COLO668 (cell line): ENCODE data around the gene DNAH11.
"Not testable (repeated sequence)": the region's sequence is repeated elsewhere in the genome, so short reads cannot be mapped to it uniquely, and the experiment has no call there.

Source experiments
- DNase-seq: peaks from one replicate; lab custom pipeline; 2025; ENCODE audit not compliant: unreplicated experiment; lab: John Stamatoyannopoulos, UW

Gene DNAH11

GRCh38 chr7:21916176-21916575, 373.3 kb downstream of the DNAH11 start:
- DNase-seq = no peak

DNA sequence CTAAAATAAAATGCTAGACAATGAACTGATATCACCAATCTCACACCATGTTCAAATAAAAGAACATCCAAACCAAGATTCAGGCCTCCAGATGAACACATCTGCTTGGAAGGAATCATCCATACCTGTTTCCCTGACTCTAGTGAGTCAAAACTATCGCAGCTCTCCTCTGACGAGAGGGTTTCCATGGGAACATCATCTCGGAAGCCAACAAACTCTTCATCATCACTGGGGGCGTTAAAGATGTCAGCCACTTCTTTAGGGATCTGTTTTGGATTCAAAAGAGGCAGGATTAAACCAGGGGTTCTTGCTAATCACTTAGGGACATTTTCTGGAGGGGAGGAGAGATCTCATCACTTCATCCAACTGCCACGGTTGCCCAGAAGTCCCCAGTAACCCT, 373.8 kb downstream of the DNAH11 start:
- DNase-seq = no peak

DNA sequence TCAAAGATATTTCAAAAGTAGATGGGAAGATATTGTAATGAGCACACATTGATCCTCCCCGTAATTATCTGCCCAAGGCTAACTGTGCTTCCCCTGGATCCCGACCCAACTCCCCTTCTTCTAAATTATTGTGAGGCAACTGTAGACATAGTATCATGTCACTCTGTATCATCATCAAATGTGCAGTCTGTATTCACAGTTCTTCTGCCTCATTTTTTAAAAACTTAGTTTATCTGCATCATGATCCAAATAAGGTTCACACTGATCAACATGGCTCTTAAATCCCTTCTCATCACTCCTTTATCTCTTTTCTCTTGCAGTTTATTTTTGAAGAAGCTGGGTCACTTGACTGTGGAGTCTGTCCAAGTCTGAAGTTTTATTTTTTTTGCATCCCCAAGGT, 375.4 kb downstream of the DNAH11 start:
- DNase-seq = no peak

- DNase-seq = no peak
Observed at GRCh38 chr7:21920936-21921335, 378.1 kb downstream of the DNAH11 start.

GRCh38 chr7:21922605-21923004, 379.8 kb downstream of the DNAH11 start:
- no peak for DNase-seq

DNA sequence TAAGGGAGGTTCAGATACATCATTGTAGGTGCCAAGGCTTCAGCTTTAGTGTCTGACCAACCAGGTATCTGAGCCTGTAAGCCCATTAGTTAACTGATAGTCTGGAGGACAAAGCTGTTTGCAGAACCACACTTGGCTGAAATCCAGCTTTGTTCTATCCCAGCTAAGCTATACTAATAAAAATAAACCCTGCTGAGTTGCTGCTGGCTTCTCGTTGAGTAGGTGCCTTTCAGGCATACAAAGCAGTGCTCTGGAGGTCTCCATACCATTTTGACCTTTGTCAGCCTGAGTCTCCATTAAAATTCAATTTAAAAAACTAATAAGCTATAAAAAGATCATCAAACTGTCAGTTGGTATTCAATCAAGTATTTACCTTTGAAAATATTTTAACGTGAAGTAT, 380.8 kb downstream of the DNAH11 start:
- peak; percentile 75 for DNase-seq

DNA sequence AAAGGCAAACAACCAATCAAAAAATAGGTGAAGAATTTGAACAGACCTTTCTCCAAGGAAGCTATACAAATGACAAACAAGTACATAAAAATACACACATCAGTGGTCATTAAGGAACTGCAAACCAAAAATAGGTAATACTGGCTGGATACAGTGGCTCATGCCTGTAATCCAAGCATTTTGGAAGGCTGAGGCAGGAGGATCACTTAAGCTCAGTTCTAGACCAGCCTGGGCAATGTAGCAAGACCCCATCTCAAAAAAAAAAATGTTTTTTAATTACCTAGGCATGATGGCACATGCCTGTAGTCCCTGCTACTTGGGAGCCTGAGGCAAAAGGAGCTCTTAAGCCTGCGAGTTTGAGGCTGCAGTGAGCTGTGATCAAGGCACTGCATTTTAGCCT, 383.6 kb downstream of the DNAH11 start:
- no peak for DNase-seq

DNA sequence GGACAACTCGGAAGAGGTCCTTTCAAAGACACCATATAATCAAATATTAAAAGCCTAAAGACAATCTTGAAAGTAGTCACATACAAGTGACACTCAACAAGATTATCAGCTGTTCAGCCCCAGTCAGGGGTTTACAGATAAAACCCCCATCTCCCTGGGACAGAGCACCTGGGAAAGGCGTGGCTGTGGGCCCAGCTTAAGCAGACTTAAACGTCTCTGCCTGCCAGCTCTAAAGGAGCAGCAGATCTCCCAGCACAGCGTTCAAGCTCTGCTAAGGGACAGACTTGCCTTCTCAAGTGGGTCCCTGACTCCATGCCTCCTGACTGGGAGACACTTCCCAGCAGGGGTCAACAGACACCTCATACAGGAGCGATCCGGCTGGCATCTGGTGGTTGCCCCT, 384.9 kb downstream of the DNAH11 start:
- DNase-seq = no peak

GRCh38 chr7:21933293-21933692, 390.5 kb downstream of the DNAH11 start:
- DNase-seq = not testable (repeated sequence)

GRCh38 chr7:21934808-21935207, 392.0 kb downstream of the DNAH11 start:
- DNase-seq = no peak

DNA sequence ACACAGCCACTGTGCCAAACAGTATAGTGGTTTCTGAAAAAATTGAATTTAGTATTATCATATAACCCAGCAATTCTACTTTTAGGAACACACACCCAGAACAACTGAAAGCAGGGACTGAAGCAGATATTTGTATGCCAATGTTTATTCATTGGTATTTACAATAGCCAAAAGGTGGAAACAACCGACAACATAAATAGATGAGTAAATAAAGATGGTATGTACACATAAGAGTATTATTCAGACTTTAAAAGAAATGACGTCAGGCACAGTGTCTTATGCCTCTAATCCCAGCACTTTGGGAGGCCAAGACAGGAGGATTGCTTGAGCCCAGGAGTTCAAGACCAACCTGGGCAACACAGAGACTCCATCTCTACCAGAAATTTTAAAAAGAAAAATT, 395.6 kb downstream of the DNAH11 start:
- DNase-seq = no peak

- no peak for DNase-seq
Observed at GRCh38 chr7:21939136-21939857, 396.5 kb downstream of the DNAH11 start.

- no peak for DNase-seq
Observed at GRCh38 chr7:21939858-21940372, 397.1 kb downstream of the DNAH11 start.

DNA sequence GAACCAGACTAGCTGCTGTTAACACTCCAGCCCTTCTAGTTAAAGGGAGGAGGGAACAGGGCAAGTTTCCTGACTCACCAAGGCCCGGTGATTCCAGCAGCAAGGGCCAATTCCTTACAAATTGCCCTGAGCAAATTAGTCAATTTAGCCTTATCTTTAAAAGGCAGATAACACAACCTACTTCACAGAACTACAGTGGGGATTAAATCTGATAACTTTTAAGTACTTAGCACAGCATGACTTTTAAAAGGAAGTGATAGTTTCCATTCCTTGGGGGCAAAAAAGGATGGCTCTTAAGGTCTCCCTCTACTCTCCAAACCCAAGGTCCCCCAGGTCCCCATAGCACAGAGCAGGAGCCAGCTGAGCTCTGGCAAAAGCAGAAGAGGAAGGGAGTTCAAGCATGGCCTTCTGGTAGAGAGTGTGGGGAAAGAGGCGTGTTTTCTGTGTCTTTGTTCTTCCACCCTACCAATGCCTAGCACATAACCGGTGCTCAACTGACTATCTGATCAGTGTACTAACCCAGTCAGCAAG, 398.8 kb downstream of the DNAH11 start:
- DNase-seq = no peak

DNA sequence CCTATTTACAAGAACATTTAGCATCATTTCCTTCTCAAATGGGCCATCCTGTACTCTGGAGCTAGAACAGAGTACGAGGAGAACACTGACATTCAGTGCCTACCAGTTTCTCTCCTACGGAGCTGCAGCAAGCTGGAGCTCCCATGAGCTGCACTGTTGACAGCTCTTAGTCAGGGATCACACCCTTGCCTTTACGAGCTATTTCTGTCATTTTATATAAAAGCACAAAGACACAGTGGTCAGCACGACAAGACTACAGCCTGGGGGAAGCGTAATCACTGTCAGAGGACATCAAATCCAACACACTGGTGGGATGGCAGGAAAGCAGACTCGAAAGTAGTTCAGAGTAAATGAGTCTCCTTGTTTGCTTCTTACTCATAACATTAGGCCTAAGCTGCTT, 400.1 kb downstream of the DNAH11 start:
- DNase-seq = no peak

DNA sequence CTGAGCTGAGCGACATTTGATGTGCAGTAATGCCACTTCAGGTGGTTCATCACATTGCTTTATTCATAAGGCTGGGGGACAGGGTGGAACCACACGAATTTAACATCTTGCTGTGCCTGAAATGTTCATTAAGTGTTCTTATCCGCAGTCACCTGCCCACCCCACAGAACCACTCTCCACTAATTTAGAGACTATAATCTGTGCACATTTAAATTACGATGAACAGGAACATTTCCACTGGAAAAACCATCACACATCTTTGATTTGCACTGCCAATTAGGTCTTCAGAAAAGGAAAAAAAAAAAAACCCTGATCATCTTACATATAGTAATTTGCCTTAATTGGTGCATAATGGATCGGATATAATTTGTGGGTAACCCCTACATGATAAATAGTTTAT, 400.6 kb downstream of the DNAH11 start:
- DNase-seq = no peak

GRCh38 chr7:21944616-21945453, 402.0 kb downstream of the DNAH11 start:
- peak; percentile 97 for DNase-seq

GRCh38 chr7:21945454-21946221, 402.8 kb downstream of the DNAH11 start, which contains the start of gene CDCA7L:
Gene CDCA7L, minus strand, starts transcription at chr7:21945899. Its CDS starts 95 bp downstream, at chr7:21945804.
- DNase-seq = peak; percentile 97

GRCh38 chr7:21946222-21946709, 403.4 kb downstream of the DNAH11 start:
- no peak for DNase-seq

DNA sequence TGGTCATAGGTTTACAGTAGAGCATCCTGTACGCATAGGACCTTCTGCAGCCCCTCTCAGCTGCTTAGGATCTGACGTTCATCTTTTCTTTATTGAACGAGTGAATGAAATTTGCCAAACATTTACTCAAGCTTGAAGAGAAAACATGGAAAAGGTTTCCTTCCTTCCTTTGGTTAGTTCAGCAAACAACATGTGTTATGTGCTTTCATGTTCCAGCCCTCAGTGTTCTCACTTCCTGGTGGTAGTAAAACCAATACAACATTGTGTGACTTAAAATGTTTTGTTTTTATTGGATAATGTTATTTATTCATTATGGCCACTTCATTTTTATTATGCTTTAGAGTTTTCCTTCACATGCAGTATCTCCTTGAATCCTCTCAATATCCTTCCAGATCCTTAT, 404.2 kb downstream of the DNAH11 start:
- no peak for DNase-seq

- no peak for DNase-seq
Observed at GRCh38 chr7:21947946-21948345, 405.1 kb downstream of the DNAH11 start.
